UCSD-AML1 (cell line): ENCODE results near the gene POLDIP2.
"Not testable (repeated sequence)": the region's sequence is repeated elsewhere in the genome, so short reads cannot be mapped to it uniquely, and the experiment has no call there.

ENCODE experiments used
- DNase-seq: peaks from one replicate; lab custom pipeline; 2025; ENCODE audit not compliant: unreplicated experiment; lab: John Stamatoyannopoulos, UW

POLDIP2 gene

GRCh38 chr17:28366605-28367004, 9.3 kb upstream of the POLDIP2 start:
- no peak for DNase-seq

GRCh38 chr17:28365487-28365886, 8.2 kb upstream of the POLDIP2 start:
- DNase-seq: no peak

GRCh38 chr17:28364665-28365363, 7.5 kb upstream of the POLDIP2 start, which contains the start of gene SEBOX:
Gene SEBOX (minus strand): TSS chr17:28365199. CDS start chr17:28365151, 48 bp downstream.
- no peak for DNase-seq

DNA sequence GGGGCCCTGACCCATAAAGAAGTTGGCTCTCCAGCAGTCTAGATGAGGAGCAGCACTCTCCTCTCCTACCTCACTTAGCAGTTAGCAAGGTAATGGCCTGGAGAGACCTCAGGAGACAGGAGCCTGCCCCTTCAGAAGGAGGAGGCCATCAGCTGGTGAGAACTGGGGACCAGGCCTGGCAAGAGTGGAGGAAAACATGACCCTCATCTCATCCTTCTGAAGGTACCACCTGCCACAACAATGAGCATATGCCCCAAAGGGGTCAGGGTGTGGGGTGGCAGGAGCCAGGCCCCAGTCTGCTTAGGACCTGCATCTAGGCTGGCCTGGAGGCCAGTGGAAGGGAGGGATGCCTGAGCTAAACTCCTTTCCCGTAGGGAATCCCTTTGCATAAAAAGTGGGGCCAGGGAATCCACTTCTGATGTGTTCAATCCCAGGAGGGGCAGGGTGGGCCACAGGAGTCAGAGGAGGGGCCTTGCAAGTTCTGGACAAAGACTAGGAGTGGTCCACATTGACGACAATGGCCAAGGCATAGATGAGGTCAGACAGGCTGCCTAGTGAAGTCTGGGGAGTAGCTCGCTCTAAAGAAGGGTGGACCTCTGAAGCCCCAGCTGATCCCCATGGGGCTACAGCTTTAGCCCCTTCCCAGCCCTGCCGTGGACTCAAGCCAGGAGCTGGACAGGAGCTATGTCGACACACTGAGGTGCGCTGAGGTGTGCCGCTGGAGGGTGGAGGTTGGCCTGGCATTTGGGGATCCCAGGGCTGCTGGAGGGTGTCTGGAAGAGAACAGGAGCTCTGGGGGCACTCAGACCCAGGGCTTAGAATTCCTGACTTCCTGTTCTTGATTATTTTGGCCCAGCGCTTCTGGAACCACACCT, 6.7 kb upstream of the POLDIP2 start:
- no peak for DNase-seq

DNA sequence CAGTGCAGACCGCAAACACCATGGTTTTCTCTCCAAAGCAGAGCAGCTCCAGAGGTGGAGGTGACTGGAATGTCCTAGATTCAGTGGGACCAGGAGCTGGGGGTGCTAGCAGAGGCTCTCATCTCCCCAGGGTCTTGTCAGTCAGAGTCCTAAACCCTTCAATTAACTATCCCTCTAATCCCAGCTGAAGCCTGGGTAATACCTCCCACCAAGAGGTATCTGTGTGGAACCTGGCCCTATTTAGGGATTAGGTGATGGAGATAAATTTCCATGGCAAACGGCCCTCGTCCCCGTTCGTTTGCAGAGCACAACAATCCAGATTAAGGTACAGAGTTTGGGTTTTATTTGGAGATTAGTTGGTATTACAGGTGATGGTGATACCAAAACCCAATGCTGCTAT, 5.9 kb upstream of the POLDIP2 start:
- DNase-seq: no peak

DNA sequence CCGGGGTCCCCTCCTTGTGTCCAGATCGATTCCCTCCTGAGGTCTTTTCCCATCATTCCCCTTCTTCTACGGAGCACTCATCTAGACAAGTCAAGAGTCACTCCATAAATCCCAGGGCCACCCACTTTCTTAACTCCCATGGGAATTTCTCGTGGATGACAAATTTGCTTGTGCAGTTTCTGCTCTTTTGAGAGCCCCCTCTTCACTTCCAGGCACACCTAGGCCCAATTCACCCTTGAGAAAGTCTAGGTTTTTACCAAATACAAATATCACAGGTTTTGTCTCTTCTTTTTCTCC, 522 bp upstream of the POLDIP2 start:
- DNase-seq: no peak

GRCh38 chr17:28350271-28350670, 7.1 kb downstream of the POLDIP2 start:
- no peak for DNase-seq

DNA sequence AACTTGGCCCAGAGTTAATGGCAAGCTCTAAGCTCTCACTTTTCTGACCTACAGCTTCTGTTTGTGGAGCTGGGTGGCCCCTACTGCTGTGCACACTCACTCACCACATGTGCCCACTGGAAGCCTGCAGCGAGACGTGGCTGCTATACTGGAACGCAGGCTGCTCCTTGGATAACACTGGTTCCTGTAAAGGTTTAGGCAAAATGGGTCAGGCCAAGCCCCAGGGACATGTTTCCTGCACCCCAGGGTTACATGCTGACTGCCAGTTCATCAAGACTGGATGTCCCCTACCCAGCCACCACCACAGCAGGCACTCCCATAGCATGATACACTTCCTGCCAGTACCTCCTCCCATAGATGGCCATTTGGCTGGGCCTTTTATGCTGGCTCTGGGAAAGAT, 8.3 kb downstream of the POLDIP2 start:
- DNase-seq: no peak

GRCh38 chr17:28347261-28347891, 10.0 kb downstream of the POLDIP2 start:
- no peak for DNase-seq

DNA sequence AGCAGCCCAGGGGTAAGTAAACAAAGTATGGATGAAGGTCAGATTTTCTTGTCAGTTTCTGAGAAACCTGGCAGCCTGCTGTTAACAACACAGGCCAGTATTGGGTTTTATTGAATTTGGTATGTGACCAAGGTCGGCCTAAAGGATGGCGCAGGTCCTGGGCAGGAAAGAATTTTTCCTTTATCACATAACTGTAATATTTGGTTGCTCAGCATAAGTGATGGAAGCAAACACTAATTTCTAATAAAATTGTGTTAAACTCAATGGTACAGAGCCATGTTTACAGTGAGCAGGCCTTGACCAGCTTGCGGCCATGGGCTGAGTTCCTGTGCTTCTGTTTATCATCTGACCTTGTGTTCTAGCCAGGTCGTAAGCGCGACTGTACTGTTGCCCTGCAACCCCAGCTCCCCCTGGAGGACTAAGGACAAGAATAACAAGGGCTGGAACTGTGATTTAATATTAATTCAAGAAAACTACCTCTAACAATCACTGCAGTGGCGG, 10.5 kb downstream of the POLDIP2 start:
- no peak for DNase-seq

DNA sequence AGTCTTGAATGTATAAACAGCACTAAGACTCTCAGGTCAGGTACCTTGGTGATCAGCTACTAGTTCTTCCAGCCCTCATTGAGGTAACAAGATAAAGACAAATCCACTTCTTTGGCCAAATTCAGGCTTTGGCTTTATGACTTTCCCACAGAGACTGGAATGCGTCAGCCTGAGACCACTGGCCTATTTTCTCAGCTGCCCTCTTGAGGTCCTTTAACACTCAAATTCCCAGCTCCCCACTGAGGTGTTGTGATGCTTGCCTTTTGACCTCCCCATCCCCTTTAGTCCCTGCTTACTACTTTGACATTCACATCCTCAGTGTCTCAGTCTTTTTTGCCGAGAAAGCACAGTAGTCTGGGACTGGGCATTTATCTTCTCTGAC, 11.1 kb downstream of the POLDIP2 start:
- DNase-seq: no peak

DNA sequence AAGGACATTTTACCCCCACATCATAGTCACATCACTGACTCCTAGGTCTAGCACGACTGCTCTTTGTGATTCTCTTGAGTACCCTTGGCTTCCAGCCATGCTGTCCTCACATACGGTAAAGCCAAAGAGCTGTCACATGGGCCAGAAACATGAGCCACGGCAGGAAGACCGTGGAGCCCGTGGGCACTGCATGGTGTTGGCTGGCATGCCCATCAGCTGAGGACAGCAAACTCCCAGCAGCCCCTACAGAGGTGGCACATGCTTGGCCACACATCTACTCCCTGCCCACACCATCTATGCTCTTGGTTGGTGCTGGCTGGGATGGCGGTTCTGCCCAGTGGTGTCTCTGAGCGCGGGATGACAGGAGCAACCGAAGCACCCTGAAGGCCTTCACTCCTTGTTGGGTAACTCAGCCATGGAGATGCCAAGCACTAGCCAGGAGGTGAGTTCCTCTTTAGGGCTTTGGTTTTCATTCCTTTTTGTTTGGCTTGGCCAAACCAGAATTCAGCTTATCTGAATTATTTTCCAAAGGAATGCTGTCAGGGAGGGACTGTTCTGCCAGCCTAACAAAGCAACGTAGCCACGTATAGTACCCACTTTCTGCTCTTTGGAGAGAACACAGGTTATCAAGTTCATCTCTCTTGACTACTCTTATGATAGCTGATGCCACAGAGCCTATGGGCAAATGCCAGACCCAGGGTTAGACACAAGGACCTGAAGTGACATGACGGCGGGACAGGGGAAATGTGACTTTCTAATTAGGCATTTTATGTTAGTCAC, 11.7 kb downstream of the POLDIP2 start:
- DNase-seq: no peak

DNA sequence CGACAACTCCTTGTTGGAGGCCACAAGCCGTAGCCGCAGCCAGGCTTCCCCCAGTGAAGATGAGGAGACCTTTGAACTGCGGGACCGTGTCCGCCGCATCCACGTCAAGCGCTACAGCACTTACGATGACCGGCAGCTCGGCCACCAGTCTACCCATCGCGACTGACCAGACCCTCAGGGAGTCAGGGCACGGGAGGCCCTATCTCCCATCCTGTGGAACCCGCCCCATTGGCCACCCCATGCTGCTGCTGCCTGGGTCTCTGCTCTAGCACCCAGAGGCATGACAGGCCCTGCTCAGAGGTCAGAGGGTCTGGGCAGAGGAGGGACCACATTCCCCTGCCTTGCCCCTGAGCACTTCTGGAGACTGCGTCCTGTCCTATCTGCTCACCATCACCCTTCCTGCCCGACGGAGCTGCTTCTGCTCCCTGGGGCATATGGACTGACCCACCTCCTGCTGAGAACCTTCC, 12.9 kb downstream of the POLDIP2 start:
- DNase-seq: no peak

GRCh38 chr17:28344011-28344410, 13.3 kb downstream of the POLDIP2 start:
- no peak for DNase-seq

GRCh38 chr17:28343491-28343932, 13.8 kb downstream of the POLDIP2 start:
- DNase-seq: no peak

DNA sequence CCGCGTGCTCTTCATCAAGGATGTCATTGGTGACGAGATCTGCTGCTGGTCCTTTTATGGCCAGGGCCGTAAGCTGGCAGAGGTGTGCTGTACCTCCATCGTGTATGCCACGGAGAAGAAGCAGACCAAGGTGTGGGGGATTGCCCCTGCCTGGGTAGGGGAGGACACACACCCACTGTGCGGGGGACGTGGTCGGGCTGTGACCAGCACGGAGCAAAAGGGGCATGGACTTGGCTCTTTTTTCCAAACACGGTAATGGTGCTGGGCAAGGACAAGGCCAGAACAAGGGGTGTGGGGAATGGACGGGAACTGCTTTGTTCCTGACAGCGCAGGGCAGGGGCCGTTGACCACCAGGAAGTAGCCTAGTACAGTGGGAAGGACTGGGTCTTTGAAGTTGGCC, 15.0 kb downstream of the POLDIP2 start:
- no peak for DNase-seq

- DNase-seq: no peak
Observed at GRCh38 chr17:28341516-28341915, 15.8 kb downstream of the POLDIP2 start.

DNA sequence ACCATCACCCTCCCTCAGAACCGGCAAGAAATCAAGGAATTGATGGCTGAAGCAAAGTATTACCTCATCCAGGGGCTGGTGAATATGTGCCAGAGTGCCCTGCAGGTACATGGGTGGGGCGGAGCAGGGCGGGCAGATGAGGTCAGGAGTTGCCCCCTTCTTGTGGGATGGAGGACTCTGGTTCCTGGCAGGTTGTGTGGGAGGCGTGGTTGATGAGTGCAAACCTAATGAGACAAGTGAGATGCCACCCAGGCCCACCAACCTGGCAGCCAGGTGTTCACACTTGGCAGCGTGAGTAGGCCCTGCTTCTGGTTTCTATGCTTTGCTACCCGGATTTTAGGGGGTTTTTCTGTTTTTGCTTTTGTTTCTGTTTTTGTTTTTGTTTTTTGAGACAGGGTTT, 17.0 kb downstream of the POLDIP2 start:
- DNase-seq: no peak

- no peak for DNase-seq
Observed at GRCh38 chr17:28339431-28339830, 17.9 kb downstream of the POLDIP2 start.

- DNase-seq: not testable (repeated sequence)
Observed at GRCh38 chr17:28338769-28339212, 18.5 kb downstream of the POLDIP2 start.
